HL-60/S4 treated with phorbol 12-myristate 13-acetate at 8.2 ng/mL for 4 days and 3 days (cell line): ENCODE data around the gene CCND2.

Experiments
- in situ Hi-C: fragments of 300-500 bp; cut with MboI; formaldehyde crosslinking; loops from 2 replicates; pipeline ENCODE4 v1.15.0; 2022; ENCODE audit warnings: low sequenced_read_pairs

The CCND2 gene

GRCh38 chr12:4322726-4323125 is 49.2 kb downstream of the CCND2 start:
- in situ Hi-C loops: no loop called here
